HEK293 (cell line): ENCODE measurements around the gene GLCE.

Experiments
- GLI2 ChIP-seq: fragments of 450-650 bp; formaldehyde crosslinking; IDR thresholded peaks from 2 replicates; pipeline ENCODE4; 2017; ENCODE audit warnings: missing biosample characterization, missing genetic modification characterization, low read depth, borderline replicate concordance
- HOXA7 ChIP-seq: sonication (generic); formaldehyde crosslinking; IDR thresholded peaks from 2 replicates; pipeline ENCODE4 v1.8.1; 2022; ENCODE audit warnings: missing genetic modification reagents, borderline replicate concordance
- KLF1 ChIP-seq: fragments of 450-650 bp; formaldehyde crosslinking; IDR thresholded peaks from 2 replicates; pipeline ENCODE4 v1.5.1; 2016; ENCODE audit warnings: missing biosample characterization, missing genetic modification characterization
- SP3 ChIP-seq: fragments of 450-650 bp; formaldehyde crosslinking; IDR thresholded peaks from 2 replicates; pipeline ENCODE4 v1.5.1; 2016; ENCODE audit warnings: missing biosample characterization, missing genetic modification characterization
- TCF7L2 ChIP-seq: IDR thresholded peaks from 2 replicates; pipeline ENCODE4 v1.6.1; 2011; ENCODE audit warnings: low read depth, mild to moderate bottlenecking, inconsistent platforms, low read length, moderate library complexity, borderline replicate concordance
- YY2 ChIP-seq: fragments of 450-650 bp; formaldehyde crosslinking; IDR thresholded peaks from 2 replicates; pipeline ENCODE4 v1.5.1; 2016; ENCODE audit warnings: missing biosample characterization, missing genetic modification characterization
- ZBTB20 ChIP-seq: fragments of 450-650 bp; formaldehyde crosslinking; IDR thresholded peaks from 2 replicates; pipeline ENCODE4 v1.5.1; 2016; ENCODE audit warnings: missing biosample characterization, missing genetic modification characterization
- ZFP41 ChIP-seq: fragments of 450-650 bp; formaldehyde crosslinking; IDR thresholded peaks from 2 replicates; pipeline ENCODE4 v1.5.1; 2016; ENCODE audit warnings: missing biosample characterization, missing genetic modification characterization, borderline replicate concordance
- ZNF133 ChIP-seq: fragments of 450-650 bp; formaldehyde crosslinking; IDR thresholded peaks from 2 replicates; pipeline ENCODE4 v1.5.1; 2016; ENCODE audit warnings: missing biosample characterization, missing genetic modification characterization
- ZNF155 ChIP-seq: fragments of 450-650 bp; formaldehyde crosslinking; IDR thresholded peaks from 2 replicates; pipeline ENCODE4 v1.5.1; 2016; ENCODE audit warnings: missing biosample characterization, missing genetic modification characterization
- ZNF16 ChIP-seq: fragments of 450-650 bp; formaldehyde crosslinking; IDR thresholded peaks from 2 replicates; pipeline ENCODE4 v1.5.1; 2016; ENCODE audit warnings: low read depth, missing biosample characterization, missing genetic modification characterization
- ZNF169 ChIP-seq: fragments of 450-650 bp; formaldehyde crosslinking; IDR thresholded peaks from 2 replicates; pipeline ENCODE4 v1.5.1; 2016; ENCODE audit warnings: missing biosample characterization, missing genetic modification characterization
- ZNF211 ChIP-seq: fragments of 450-650 bp; formaldehyde crosslinking; IDR thresholded peaks from 2 replicates; pipeline ENCODE4 v1.5.1; 2016; ENCODE audit warnings: low read depth, missing biosample characterization, missing genetic modification characterization
- ZNF23 ChIP-seq: fragments of 450-650 bp; formaldehyde crosslinking; IDR thresholded peaks from 2 replicates; pipeline ENCODE4 v1.5.1; 2016; ENCODE audit warnings: missing biosample characterization, missing genetic modification characterization, borderline replicate concordance
- ZNF239 ChIP-seq: fragments of 450-650 bp; formaldehyde crosslinking; IDR thresholded peaks from 2 replicates; pipeline ENCODE4 v1.5.1; 2016; ENCODE audit warnings: missing biosample characterization, missing genetic modification characterization
- ZNF426 ChIP-seq: fragments of 450-650 bp; formaldehyde crosslinking; IDR thresholded peaks from 2 replicates; pipeline ENCODE4 v1.5.1; 2017; ENCODE audit warnings: missing biosample characterization, missing genetic modification characterization, mild to moderate bottlenecking, inconsistent platforms, moderate library complexity
- ZNF549 ChIP-seq: fragments of 450-650 bp; IDR thresholded peaks from 2 replicates; pipeline ENCODE4 v1.5.1; 2018; ENCODE audit warnings: missing biosample characterization, missing genetic modification characterization, mild to moderate bottlenecking, inconsistent platforms, moderate library complexity
- ZNF571 ChIP-seq: fragments of 450-650 bp; formaldehyde crosslinking; IDR thresholded peaks from 2 replicates; pipeline ENCODE4 v1.5.0; 2017; ENCODE audit warnings: missing biosample characterization, missing genetic modification characterization
- ZNF623 ChIP-seq: fragments of 450-650 bp; formaldehyde crosslinking; IDR thresholded peaks from 2 replicates; pipeline ENCODE4 v1.5.1; 2016; ENCODE audit warnings: missing biosample characterization, missing genetic modification characterization
- ZNF701 ChIP-seq: fragments of 450-650 bp; formaldehyde crosslinking; IDR thresholded peaks from 2 replicates; pipeline ENCODE4 v1.5.1; 2016; ENCODE audit warnings: missing biosample characterization, missing genetic modification characterization
- ZNF768 ChIP-seq: fragments of 450-650 bp; formaldehyde crosslinking; IDR thresholded peaks from 2 replicates; pipeline ENCODE4 v1.5.1; 2018; ENCODE audit warnings: missing biosample characterization, mild to moderate bottlenecking, missing genetic modification characterization
- ZNF791 ChIP-seq: fragments of 450-650 bp; formaldehyde crosslinking; IDR thresholded peaks from 2 replicates; pipeline ENCODE4 v1.5.1; 2016; ENCODE audit warnings: missing biosample characterization, missing genetic modification characterization
- ZNF830 ChIP-seq: fragments of 450-650 bp; IDR thresholded peaks from 2 replicates; pipeline ENCODE4 v1.5.0; 2018; ENCODE audit warnings: missing biosample characterization, missing genetic modification characterization, low read depth, mild to moderate bottlenecking, moderate library complexity
- TF ChIP-seq, protein P1 (sequence below): fragments of 450-650 bp; formaldehyde crosslinking; conservative IDR thresholded peaks from 2 replicates; pipeline ENCODE4 v1.5.1; 2016; ENCODE audit warnings: low read depth, missing biosample characterization, missing genetic modification characterization
- TF ChIP-seq, protein P2 (sequence below): fragments of 450-650 bp; formaldehyde crosslinking; IDR thresholded peaks from 2 replicates; pipeline ENCODE4 v1.5.1; 2016; ENCODE audit warnings: missing biosample characterization, missing genetic modification characterization

GLCE gene

DNA sequence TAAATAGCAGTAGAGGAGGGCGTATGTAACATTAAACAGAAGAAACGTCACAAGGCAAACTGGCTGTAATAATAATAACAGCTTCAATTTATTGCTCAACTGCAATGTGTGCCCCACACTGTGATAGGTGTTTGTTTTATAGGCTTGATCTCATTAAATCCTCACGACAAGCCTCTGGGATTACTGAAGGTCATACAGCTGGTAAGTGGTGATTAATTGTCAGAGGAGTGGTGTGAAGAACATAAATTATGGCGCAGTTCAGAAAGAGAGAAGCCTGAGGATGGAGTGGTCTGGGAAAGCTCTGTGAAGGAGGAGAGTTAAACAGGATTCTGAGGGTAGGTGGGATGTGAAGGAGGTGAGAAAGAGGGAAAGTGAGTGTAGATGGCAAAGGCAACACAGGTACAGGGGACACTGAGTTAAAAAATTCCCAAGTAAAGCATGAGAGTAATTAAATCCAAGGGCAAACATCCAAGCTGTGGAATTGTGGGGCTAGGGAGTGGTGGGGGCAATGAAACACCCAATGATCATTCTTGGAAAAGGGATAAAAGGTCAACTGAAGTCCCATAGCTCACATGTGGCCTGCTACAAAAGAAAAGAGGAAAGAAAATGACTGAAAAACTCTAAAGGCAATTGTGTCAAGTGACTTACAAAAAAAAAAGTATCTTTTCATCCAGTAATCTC lies 16.5 kb upstream of the GLCE start (continued):
- TF ChIP-seq GLI2 (tag by site-specific recombination) (peak; percentile 99), ZNF623 (no peak), HOXA7 (CRISPR knock-in tag) (no peak), ZNF791 (tag by site-specific recombination) (no peak), ZNF133 (no peak), ZNF239 (tag by site-specific recombination) (no peak), ZNF549 (tag by site-specific recombination) (no peak), ZNF16 (tag by site-specific recombination) (no peak), ZBTB20 (tag by site-specific recombination) (peak; percentile 35; the same call in 1 of the 2 replicates), ZNF211 (tag by site-specific recombination) (no peak), ZNF571 (tag by site-specific recombination) (no peak), YY2 (tag by site-specific recombination) (0 out of 2 replicates have a peak, but pooled peaks have one; percentile 10), ZNF426 (tag by site-specific recombination) (no peak; the same call in 1 of the 2 replicates), ZFP41 (tag by site-specific recombination) (no peak), ZNF768 (no peak), TCF7L2 (peak; percentile 64; the same call in 1 of the 2 replicates), ZNF169 (tag by site-specific recombination) (no peak), SP3 (tag by site-specific recombination) (no peak), ZNF23 (no peak), ZNF155 (tag by site-specific recombination) (no peak), ZNF830 (tag by site-specific recombination) (no peak), KLF1 (tag by site-specific recombination) (0 out of 2 replicates have a peak, but pooled peaks have one; percentile 33), ZNF701 (tag by site-specific recombination) (0 out of 2 replicates have a peak, but pooled peaks have one; percentile 52)
- TF ChIP-seq, protein P1, sequence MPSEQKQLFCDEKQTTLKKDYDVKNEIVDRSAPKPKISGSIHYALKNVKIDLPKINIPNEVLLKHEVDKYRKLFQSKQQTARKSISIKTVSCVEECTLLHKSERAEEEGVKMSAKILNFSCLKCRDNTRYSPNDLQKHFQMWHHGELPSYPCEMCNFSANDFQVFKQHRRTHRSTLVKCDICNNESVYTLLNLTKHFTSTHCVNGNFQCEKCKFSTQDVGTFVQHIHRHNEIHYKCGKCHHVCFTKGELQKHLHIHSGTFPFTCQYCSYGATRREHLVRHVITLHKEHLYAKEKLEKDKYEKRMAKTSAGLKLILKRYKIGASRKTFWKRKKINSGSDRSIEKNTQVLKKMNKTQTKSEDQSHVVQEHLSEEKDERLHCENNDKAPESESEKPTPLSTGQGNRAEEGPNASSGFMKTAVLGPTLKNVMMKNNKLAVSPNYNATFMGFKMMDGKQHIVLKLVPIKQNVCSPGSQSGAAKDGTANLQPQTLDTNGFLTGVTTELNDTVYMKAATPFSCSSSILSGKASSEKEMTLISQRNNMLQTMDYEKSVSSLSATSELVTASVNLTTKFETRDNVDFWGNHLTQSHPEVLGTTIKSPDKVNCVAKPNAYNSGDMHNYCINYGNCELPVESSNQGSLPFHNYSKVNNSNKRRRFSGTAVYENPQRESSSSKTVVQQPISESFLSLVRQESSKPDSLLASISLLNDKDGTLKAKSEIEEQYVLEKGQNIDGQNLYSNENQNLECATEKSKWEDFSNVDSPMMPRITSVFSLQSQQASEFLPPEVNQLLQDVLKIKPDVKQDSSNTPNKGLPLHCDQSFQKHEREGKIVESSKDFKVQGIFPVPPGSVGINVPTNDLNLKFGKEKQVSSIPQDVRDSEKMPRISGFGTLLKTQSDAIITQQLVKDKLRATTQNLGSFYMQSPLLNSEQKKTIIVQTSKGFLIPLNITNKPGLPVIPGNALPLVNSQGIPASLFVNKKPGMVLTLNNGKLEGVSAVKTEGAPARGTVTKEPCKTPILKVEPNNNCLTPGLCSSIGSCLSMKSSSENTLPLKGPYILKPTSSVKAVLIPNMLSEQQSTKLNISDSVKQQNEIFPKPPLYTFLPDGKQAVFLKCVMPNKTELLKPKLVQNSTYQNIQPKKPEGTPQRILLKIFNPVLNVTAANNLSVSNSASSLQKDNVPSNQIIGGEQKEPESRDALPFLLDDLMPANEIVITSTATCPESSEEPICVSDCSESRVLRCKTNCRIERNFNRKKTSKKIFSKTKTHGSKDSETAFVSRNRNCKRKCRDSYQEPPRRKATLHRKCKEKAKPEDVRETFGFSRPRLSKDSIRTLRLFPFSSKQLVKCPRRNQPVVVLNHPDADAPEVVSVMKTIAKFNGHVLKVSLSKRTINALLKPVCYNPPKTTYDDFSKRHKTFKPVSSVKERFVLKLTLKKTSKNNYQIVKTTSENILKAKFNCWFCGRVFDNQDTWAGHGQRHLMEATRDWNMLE (tag by site-specific recombination), result no peak
- TF ChIP-seq, protein P2, sequence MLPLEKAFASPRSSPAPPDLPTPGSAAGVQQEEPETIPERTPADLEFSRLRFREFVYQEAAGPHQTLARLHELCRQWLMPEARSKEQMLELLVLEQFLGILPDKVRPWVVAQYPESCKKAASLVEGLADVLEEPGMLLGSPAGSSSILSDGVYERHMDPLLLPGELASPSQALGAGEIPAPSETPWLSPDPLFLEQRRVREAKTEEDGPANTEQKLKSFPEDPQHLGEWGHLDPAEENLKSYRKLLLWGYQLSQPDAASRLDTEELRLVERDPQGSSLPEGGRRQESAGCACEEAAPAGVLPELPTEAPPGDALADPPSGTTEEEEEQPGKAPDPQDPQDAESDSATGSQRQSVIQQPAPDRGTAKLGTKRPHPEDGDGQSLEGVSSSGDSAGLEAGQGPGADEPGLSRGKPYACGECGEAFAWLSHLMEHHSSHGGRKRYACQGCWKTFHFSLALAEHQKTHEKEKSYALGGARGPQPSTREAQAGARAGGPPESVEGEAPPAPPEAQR, result peak; percentile 94; the same call in 1 of the 2 replicates
